GM23338 (cell line): Measurements from ENCODE around the gene NME9. TPM values are rescaled to one million over a fixed set of nuclear protein-coding genes. Genes with fewer than 3 reads are reported as not detected.

ENCODE experiments used
- ATAC-seq: fragments of 200-7000 bp; cut with Tn5 transposase; 3 replicates; pipeline ENCODE4 v1.9.1; 2020
- DNase-seq: peaks from one replicate; pipeline ENCODE4 v3.0.0-alpha.2; 2015; ENCODE audit warnings: low spot score
- H2AFZ ChIP-seq: fragments of 200-600 bp; sonication (generic); 2 replicates; pipeline ENCODE4 v1.8.0; 2016; ENCODE audit warnings: antibody characterized with exemption, mild to moderate bottlenecking, moderate library complexity
- H3F3A ChIP-seq: fragments of 200-600 bp; sonication (generic); replicated peaks from 2 replicates; pipeline ENCODE4 v1.8.0; 2017; ENCODE audit warnings: antibody characterized with exemption, mixed run types, low read depth
- H3K27ac ChIP-seq: fragments of 200-600 bp; sonication (generic); 2 replicates; pipeline ENCODE4 v1.6.1; 2016; ENCODE audit warnings: low read depth
- H3K27me3 ChIP-seq: fragments of 200-600 bp; sonication (generic); 2 replicates; pipeline ENCODE4 v1.8.0; 2016; ENCODE audit warnings: mild to moderate bottlenecking, mixed run types, moderate library complexity; ENCODE audit not compliant: insufficient read depth
- H3K36me3 ChIP-seq: fragments of 200-600 bp; sonication (generic); 2 replicates; pipeline ENCODE4 v1.8.0; 2016; ENCODE audit warnings: mild to moderate bottlenecking; ENCODE audit not compliant: insufficient read depth
- H3K4me1 ChIP-seq: fragments of 200-600 bp; sonication (generic); 2 replicates; pipeline ENCODE4 v1.8.0; 2016; ENCODE audit warnings: mild to moderate bottlenecking, moderate library complexity; ENCODE audit not compliant: insufficient read depth
- H3K4me2 ChIP-seq: fragments of 200-600 bp; sonication (generic); 2 replicates; pipeline ENCODE4 v1.7.1; 2017; ENCODE audit warnings: mixed run types
- H3K4me3 ChIP-seq: fragments of 200-600 bp; sonication (generic); 2 replicates; pipeline ENCODE4 v1.6.1; 2016; ENCODE audit warnings: mixed run types
- H3K79me2 ChIP-seq: fragments of 200-600 bp; sonication (generic); replicated peaks from 2 replicates; pipeline ENCODE4 v1.8.0; 2017; ENCODE audit warnings: mild to moderate bottlenecking; ENCODE audit not compliant: insufficient read depth
- H3K9me2 ChIP-seq: fragments of 200-600 bp; sonication (generic); 2 replicates; pipeline ENCODE4 v1.8.0; 2017; ENCODE audit not compliant: insufficient read depth
- H4K20me1 ChIP-seq: fragments of 200-600 bp; sonication (generic); replicated peaks from 2 replicates; pipeline ENCODE4 v1.8.0; 2017; ENCODE audit warnings: mild to moderate bottlenecking; ENCODE audit not compliant: insufficient read depth
- H3K27ac Mint-ChIP-seq: 2 replicates; pipeline ENCODE4 v1.8.0; 2020; ENCODE audit warnings: inconsistent platforms, mild to moderate bottlenecking, moderate library complexity, mixed read lengths
- H3K27me3 Mint-ChIP-seq: 3 replicates; pipeline ENCODE4 v1.8.0; 2022; ENCODE audit warnings: low read depth, mild to moderate bottlenecking, moderate library complexity, mixed read lengths, inconsistent platforms; ENCODE audit not compliant: insufficient read depth, poor library complexity
- H3K36me3 Mint-ChIP-seq: 3 replicates; pipeline ENCODE4 v1.8.0; 2021; ENCODE audit warnings: low read depth, mild to moderate bottlenecking, inconsistent platforms, moderate library complexity, mixed read lengths
- H3K4me1 Mint-ChIP-seq: 3 replicates; pipeline ENCODE4 v1.8.0; 2020; ENCODE audit warnings: mild to moderate bottlenecking, inconsistent platforms, mixed read lengths
- H3K4me3 Mint-ChIP-seq: 3 replicates; pipeline ENCODE4 v1.8.0; 2021; ENCODE audit warnings: moderate library complexity, mild to moderate bottlenecking, inconsistent platforms, mixed read lengths
- H3K9me3 Mint-ChIP-seq: 3 replicates; pipeline ENCODE4 v1.8.0; 2020; ENCODE audit warnings: moderate library complexity, mild to moderate bottlenecking, inconsistent platforms, mixed read lengths
- CREB1 ChIP-seq: fragments of 250-450 bp; sonication (Bioruptor Pico); IDR thresholded peaks from 2 replicates; pipeline ENCODE4 v1.5.0; 2020; ENCODE audit warnings: low read depth, mild to moderate bottlenecking, moderate library complexity
- CTCF ChIP-seq, 2 experiments: fragments of 200-600 bp in 1 of 2; sonication (generic) in 1 of 2; conservative IDR thresholded peaks; 2 replicates each; pipeline versions ENCODE4 v1.5.1 to v1.6.1; 2016 to 2017; ENCODE audit warnings: antibody characterized with exemption in 2 of 2, low read depth in 2 of 2, mild to moderate bottlenecking in 2 of 2, moderate library complexity in 1 of 2
- ETS1 ChIP-seq: IDR thresholded peaks from 2 replicates; pipeline ENCODE4 v1.6.1; 2016; ENCODE audit warnings: antibody characterized with exemption
- EZH2 ChIP-seq: fragments of 200-600 bp; sonication (generic); IDR thresholded peaks from one replicate; pipeline ENCODE4 v1.8.0; 2017; ENCODE audit warnings: antibody characterized with exemption, mild to moderate bottlenecking, low read depth; ENCODE audit not compliant: unreplicated experiment
- EZH2phosphoT487 ChIP-seq: fragments of 200-600 bp; sonication (generic); IDR thresholded peaks from one replicate; pipeline ENCODE4 v1.8.1; 2018; ENCODE audit warnings: antibody characterized with exemption; ENCODE audit not compliant: unreplicated experiment
- JUNB ChIP-seq: IDR thresholded peaks from one replicate; pipeline ENCODE4 v1.6.1; 2016; ENCODE audit warnings: antibody characterized with exemption; ENCODE audit not compliant: unreplicated experiment
- NANOG ChIP-seq: IDR thresholded peaks from 2 replicates; pipeline ENCODE4 v1.6.1; 2016; ENCODE audit warnings: antibody characterized with exemption, borderline replicate concordance
- POLR2AphosphoS5 ChIP-seq: IDR thresholded peaks from 2 replicates; pipeline ENCODE4 v1.6.1; 2016; ENCODE audit warnings: antibody characterized with exemption, low read depth
- REST ChIP-seq: IDR thresholded peaks from one replicate; pipeline ENCODE4 v1.6.1; 2018; ENCODE audit warnings: antibody characterized with exemption; ENCODE audit not compliant: unreplicated experiment
- STAT1 ChIP-seq: IDR thresholded peaks from one replicate; pipeline ENCODE4 v1.6.1; 2016; ENCODE audit warnings: antibody characterized with exemption; ENCODE audit not compliant: unreplicated experiment
- ZNF114 ChIP-seq: fragments of 250-450 bp; sonication (Bioruptor Pico); IDR thresholded peaks from 2 replicates; pipeline ENCODE4 v1.5.0; 2020; ENCODE audit warnings: mild to moderate bottlenecking, moderate library complexity
- ZNF331 ChIP-seq: fragments of 250-450 bp; sonication (Bioruptor Pico); IDR thresholded peaks from 2 replicates; pipeline ENCODE4 v1.5.0; 2020; ENCODE audit warnings: low read depth, mild to moderate bottlenecking, moderate library complexity
- ZNF462 ChIP-seq: fragments of 250-450 bp; sonication (Bioruptor Pico); IDR thresholded peaks from 2 replicates; pipeline ENCODE4 v1.5.0; 2020; ENCODE audit warnings: mild to moderate bottlenecking, moderate library complexity
- polyA plus RNA-seq: library from polyadenylated mRNA; unstranded; fragments of >200 nt; fragmentation: Nextera tagmentation; extraction: Ambion mirVana; gene quantifications from 2 replicates; pipeline ENCODE4 v1.2.1, GENCODE V29; 2016
- total RNA-seq: library from RNA; depleted of rRNA; stranded (reverse); fragments of >200 nt; shearing (Covaris generic); gene quantifications from 2 replicates; pipeline ENCODE4 v1.2.3, GENCODE V29; 2014

NME9 gene
- total and polyA plus RNA-seq, 2 experiments from 2014 or later: 0.14 to 2.0 TPM

GRCh38 chr3:138366006-138366759 is 36.5 kb upstream of the NME9 start:
- Histone ChIP-seq H3K9me2 (no peaks in the 10 kb centered on the region), H2AFZ (no peak overlapping the region), H3K36me3 (no peaks in the 10 kb centered on the region), H3K27ac (no peak overlapping the region), H3K4me1 (peaks cover 4% of the 10 kb centered on the region; the same call in 1 of the 2 replicates), H3K4me3 (no peak overlapping the region), H4K20me1 (no peaks in the 10 kb centered on the region), H3F3A (no peaks in the 10 kb centered on the region), H3K27me3 (no peaks in the 10 kb centered on the region), H3K79me2 (no peaks in the 10 kb centered on the region), H3K4me2 (no peak overlapping the region)
- no peak for TF ChIP-seq JUNB
- no peak for TF ChIP-seq ZNF114
- TF ChIP-seq ZNF331 (CRISPR knock-in tag): no peak
- TF ChIP-seq EZH2: no peak
- no peak for TF ChIP-seq ETS1
- no peak for TF ChIP-seq CREB1 (CRISPR knock-in tag)
- TF ChIP-seq POLR2AphosphoS5: no peak
- no peak for TF ChIP-seq CTCF (conservative IDR thresholded peaks at IDR 0.05; ENCODE audit: low read depth in 2 of 2)
- TF ChIP-seq ZNF462 (CRISPR knock-in tag): no peak
- no peak for TF ChIP-seq EZH2phosphoT487
- TF ChIP-seq STAT1: no peak
- TF ChIP-seq NANOG: no peak
- no peak for TF ChIP-seq REST
- Mint-ChIP-seq H3K4me3 (no peak overlapping the region), H3K27me3 (peaks cover 6% of the 10 kb centered on the region), H3K36me3 (0 out of 3 replicates have a peak, but pooled peaks cover 3% of the 10 kb centered on the region), H3K27ac (no peak overlapping the region), H3K9me3 (no peaks in the 10 kb centered on the region; the same call in 2 of the 3 replicates), H3K4me1 (no peaks in the 10 kb centered on the region; the same call in none of the 3 replicates)
- no peak for ATAC-seq
- no peak for DNase-seq
